NT2/D1 (cell line): Measurements from ENCODE around the gene PHLDB1.

ENCODE experiments used
- SUZ12 ChIP-seq: IDR thresholded peaks from 2 replicates; pipeline ENCODE4 v1.6.1; 2011; ENCODE audit not compliant: insufficient read length, insufficient read depth; ENCODE audit errors: extremely low read depth
- YY1 ChIP-seq: IDR thresholded peaks from 2 replicates; pipeline ENCODE4 v1.6.1; 2011; ENCODE audit not compliant: insufficient read length, insufficient read depth
- ZNF274 ChIP-seq: IDR thresholded peaks from 2 replicates; pipeline ENCODE4 v1.6.1; 2011; ENCODE audit warnings: mild to moderate bottlenecking, low read depth, low read length

DNA sequence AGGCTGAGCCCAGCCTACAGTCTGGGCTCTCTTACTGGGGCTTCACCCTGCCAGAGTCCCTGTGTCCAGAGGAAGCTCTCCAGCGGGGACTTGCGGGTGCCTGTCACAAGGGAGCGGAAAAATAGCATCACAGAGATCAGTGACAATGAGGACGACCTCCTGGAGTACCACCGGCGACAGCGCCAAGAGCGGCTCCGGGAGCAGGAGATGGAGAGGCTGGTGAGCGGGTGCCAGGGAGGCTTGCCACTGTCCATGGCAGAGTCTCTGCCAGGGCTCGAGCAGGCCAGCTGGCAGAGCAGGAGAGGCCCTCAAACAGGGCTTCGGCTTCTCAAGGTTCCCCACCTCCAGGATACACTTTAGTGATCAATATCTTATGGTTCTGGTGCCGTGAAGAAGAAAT is 21.0 kb downstream of the PHLDB1 start:
- TF ChIP-seq ZNF274 (no peak), YY1 (no peak), SUZ12 (no peak)
